RKO (cell line): ENCODE results near the gene MRRF.
"Not testable (repeated sequence)": the region's sequence is repeated elsewhere in the genome, so short reads cannot be mapped to it uniquely, and the experiment has no call there.

Source experiments
- DNase-seq: peaks from one replicate; pipeline ENCODE4 v3.0.0-alpha.2; 2016; ENCODE audit warnings: low spot score

Gene MRRF

DNA sequence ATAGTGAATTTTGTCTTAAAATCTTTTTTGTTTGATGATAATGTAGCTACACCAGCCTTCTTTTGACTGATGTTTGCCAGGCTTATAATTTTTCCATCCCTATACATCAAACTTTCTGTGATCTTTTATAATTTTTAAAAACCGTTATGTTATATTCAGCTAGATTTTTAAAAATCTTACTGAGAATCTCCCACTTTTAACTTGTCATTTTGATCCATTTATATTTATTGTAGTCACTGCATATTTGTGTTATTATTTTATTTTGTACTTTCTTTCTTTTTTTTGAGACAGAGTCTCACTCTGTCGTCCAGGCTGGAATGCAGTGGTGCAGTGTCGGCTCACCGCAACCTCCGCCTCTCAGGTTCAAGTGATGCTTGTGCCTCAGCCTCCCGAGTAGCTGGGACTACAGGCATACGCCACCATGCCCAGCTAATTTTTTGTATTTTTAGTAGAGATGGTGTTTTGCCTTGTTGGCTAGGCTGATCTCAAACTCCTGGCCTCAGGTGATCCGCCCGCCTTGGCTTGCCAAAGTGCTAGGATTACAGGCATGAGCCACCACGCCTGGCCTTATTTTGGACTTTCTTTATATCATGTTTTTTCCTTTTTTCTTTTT is 12.7 kb downstream of the MRRF start:
- DNase-seq = no peak

DNA sequence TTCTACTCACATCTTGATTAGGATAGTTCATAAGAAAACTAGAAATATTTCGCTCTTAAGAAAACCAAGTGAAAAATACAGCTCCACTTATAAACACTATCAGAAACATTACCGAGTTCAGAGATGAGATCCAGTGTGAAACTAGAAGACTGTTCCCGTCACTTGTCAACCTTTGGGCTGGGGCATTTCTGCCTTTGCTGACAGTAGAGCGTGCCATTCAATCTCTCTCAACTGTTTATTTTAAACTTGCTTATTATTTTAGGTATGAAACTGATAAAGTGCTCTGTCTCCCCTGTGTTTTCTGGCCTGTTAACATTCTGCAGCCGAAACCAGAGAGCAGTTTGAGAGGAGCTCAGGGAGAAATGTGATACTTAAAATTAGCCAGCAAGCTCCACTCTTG is 16.7 kb downstream of the MRRF start:
- no peak for DNase-seq

DNA sequence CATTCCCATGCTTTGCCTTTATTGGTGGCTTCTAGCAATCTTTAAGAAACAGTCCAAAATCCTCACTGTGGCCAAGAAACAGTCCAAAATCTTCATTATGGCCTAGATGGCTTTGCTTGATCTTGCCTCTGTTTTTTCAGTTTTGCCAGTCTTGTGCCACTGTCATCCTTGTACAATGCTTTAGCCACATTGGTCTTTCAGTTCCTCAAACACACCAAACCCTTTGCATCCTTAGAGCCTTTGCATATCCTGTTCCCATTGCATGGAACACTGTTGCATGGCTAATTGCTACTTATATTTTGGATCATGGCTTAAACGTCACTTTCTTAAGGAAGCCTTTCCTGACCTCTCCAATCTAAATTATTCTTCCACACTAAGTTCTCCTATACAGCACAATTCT is 22.1 kb downstream of the MRRF start:
- no peak for DNase-seq

DNA sequence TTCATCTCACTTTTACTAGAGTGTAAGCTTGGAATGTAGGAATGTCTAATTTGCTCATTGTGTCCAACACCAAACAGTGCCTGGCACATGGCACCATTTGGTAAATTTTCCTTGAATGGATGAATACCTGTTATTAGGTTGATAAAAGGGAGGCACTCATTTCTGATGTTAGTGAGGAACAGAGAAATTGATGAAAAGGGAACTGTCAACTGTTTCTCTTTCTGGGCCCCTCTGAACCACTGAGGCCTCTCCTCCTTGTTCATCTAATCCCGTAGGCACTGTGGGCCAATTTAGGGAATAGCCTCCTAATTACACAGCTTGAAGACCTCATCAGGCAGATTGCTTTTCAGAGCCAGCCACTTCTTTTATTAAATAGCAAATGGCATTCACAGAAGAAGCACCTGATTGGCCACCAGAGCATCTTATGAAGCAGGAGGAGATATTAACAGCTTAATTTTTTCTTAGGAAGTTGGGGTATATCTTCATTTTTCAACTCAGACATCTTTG is 22.6 kb downstream of the MRRF start:
- no peak for DNase-seq

DNA sequence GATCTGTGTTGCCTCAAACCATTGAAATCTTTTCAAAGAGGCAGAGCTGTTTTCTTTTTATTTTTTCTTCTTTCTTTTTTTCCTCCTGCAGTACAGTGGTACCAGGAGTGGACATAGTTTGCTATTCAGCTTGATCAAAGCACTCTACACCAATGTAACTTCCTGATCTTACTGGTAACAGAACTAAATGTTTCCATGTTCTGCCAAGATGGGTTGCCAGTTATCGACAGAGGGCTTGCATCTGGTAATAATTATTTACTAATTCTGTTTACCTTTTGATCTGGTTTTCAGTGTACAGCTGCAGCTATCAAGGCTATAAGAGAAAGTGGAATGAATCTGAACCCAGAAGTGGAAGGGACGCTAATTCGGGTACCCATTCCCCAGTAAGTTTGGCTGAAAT is 26.8 kb downstream of the MRRF start:
- no peak for DNase-seq

DNA sequence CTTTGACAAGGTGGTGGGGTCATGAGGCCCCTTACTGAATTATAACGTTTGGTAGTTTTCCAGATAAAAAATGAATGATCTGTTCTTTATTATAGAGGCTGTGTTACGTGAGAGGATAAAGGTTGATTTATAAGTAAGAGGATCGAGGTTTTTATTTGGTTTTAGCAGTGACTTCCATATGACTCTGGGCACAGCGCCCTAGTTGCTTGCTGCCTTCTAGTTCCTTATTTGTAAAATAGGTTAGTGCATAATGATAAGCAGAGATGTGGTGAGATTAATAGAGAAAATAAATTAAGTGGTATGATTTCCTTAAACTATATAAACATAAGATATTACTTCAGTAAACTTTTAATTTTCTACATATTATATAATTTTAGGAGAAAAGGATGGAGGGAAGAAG is 29.8 kb downstream of the MRRF start:
- no peak for DNase-seq

DNA sequence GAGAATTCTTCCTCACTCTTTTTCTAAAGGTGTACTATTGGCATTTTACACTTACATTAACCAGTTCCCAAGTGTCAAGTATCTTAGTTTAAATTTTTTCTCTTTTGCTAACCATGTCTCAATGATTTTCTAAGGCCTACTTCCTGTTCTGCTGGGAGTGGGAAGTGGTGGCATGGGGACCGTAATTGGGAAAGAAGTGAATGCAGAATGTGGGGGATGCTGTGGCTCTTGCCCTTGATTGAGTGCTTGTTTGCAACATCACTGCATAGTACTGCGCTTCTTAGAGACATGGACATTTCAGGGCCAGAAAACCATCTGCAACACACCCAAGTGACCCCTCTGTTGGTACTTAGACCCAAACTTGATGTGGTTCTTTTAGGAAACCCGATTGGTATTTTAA is 32.8 kb downstream of the MRRF start:
- no peak for DNase-seq

DNA sequence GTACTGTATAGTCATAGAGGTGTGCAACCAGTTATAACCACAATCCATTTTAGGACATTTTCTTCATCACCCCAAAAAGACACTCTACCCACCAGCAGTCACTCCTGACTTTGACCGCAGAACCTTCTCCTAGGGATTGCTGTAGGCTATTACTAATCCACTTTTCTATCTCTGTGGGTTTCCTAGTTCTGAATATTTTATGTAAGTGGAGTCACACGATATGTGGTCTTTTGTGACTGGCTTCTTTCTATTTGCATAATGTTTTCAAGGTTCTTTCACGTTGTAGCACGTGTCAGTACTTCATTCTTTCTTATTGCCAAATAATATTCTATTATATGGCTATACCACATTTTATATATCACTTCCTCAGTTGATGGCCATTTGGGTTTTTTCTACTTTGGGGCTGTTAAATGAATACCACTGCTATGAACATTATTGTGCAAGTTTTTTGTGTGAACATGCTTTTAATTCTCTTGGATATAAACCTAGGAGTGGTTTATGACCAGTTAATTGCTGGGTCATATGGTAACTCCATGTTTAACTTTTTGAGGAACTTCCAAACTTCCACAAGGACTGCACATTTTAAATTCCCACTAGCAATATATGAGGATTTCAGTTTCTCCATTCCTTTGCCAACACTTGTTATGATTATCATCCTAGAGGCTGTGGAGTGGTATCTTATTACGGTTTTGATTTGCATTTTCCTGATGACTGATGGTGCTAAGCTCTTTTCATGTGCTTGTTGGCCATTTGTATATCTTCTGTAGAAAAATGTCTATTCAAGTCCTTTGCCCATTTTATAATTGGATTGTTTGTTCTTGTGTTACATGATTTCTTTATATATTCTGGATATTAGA is 37.8 kb downstream of the MRRF start:
- no peak for DNase-seq

DNA sequence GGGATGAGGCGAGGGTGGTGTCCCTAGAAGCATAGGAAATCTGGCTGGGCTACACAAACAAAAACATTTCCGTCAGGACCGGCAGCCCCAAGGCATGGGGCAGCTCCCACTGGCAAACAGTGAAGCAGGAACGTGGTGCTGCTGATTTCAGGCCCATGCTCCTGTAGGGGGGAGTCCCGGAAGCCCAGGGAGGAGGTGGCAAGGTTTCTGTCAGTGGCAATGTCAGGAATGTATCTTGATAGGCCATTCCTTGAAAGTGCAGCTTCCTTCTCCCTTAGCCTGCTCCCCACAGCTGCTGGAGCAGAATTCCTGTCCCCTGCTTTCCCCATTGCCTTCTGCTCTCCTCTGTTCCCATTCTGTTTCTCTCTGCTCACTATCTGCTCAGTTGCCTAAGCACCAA is 42.4 kb downstream of the MRRF start:
- DNase-seq = no peak

DNA sequence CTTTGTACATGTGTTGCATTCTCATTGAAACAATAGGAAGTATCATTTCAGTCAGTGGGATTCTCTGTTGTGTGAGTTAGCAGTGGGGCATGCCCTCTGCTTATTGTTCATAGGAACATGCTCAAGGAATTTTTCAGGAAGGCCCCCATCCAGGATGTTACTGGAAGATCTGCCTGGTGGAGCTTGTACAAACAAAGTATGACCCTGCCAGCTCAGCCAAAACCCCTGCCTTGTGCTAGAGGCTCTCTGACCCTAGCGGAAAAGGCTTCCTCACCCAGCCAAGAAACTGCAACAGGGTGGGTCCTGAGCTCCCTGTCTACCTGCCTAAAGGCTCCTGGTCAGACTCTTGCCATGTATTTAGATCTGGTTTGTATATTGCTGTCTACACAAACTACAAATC is 43.2 kb downstream of the MRRF start:
- no peak for DNase-seq

DNA sequence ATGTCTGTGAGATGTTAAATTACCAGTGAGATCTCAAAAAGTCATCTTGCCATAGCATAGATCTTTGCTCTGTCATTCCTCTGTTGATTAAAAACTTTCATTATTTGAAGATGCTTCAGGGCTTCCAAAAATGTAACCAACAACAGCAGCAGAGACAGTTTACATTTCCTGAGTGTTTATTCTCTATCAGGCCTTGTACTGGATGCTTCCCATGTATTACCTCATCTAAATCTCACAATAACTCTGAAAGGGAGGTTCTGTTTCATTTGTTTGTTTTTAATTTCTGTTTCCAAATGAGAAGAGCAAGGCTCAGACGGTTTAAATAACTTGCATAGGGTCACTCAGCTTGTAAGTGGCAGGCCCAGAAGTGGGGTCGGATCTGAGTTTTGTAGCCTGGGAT is 45.2 kb downstream of the MRRF start:
- no peak for DNase-seq

DNA sequence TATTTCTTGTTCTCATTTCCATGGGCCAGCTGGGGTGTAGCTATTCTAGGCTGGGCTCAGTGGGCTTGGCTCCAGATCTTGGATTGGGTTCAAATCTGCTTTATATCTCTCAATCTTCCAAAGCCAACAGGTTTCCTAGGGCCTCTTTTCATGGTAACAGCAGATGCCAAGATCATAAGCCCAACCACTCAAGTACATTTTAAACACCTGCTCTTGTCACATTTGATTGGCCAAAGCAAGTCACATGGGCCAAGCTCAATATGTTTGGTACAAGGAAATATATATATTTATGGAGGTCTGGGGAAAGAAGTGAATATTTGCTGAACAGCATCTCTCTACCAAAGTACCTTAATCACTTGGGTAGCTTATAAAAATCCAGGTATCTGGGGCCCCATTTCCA is 49.5 kb downstream of the MRRF start:
- DNase-seq = no peak

DNA sequence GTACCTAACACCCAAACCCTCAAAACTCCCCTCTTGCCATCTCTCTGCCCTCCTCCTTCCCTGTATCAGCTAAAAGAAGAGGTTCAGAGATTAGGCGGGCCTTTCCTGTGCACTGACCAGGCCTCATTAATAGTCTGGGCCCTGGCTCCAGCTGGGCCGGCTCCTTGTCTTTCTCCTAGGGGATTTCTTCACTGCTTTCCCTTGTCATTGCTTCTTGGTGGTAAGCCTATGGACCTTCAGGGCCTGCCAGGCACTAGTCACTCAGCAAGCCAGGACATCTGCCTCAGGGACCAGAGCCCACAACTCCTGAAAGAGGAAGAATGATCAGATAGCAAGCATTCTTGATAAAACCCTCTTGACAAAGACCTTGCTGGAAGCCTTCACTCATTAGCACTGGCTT is 50.9 kb downstream of the MRRF start:
- no peak for DNase-seq

DNA sequence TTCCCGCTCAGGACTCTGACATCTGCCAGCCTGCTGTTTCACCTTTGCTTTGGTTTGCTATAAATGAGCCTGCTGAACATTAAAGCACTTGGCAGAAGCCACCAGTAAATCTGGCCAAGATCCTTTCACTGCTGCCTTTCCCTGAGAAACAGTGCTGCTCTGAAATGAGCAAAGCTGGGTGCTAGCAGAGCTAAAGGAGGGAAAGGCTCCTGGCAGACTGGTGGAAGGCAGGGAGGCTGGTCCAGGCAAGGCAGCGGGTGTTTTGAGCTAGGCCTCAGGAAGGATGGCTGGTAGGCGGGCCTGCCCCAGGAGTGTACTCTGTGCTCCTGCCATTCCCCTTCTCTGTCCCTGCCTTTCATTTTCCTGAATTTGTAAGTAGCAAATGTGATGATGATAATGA is 53.6 kb downstream of the MRRF start:
- no peak for DNase-seq

DNA sequence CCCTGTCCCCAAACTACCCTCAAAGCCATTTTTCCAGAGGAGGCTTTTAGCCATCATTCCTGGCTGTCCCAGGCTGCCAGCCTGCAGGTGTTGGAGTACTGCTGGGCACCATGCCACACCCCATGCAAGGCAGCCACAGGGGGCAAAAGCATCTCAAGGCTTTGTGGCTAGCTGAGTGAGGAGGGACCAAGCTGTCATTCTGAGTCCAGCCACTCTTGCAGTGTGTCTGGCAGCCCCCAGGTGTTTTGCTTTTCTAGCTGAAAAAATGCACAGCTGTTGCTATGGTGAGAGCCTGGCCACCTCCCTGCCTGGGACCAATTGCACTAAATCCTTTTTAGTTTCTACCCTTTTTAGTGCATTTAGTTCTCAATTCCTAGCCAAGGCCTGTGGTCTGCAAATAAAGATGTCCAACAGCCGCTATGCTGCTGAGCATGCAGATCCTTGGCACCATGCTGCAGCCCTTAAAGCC is 55.8 kb downstream of the MRRF start:
- DNase-seq = no peak

DNA sequence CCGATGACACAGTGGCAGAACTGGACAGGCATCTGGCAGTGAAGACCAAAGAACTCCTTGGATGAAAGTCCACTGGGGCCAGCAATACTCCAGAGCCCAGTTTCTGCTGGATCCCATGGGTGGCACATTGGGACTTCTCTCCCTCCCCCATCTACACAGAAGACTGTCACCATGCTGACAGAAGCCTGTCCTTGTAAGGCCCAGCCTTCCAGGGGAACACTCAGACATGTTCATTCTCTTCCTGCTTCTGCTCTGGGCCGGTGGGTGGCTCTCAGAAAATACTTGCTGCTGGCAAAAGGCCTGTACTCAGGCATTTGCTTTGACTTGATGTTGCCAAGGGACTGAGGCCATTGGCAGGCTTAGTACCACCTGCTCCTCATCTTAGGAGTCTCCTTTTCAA is 57.9 kb downstream of the MRRF start:
- DNase-seq = no peak

DNA sequence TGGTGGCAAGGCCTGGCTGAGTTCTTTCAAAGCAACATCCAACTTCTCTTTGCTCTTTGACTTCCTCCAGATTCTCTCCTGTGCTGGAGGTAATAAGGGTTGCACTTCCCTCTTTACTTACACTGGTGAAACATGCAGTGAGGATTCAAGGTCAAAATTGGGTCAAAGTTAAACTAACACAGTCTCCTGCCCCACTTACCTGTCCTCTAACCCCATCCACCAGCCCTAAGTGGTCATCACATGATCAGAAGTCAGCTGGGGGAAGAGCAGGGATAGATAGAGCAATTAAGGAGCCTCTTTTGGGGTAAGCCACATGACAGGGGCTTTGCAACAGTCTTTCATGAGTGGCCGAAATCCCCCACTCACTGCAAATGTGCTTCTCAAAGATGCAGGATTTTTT is 60.0 kb downstream of the MRRF start:
- DNase-seq = not testable (repeated sequence)

DNA sequence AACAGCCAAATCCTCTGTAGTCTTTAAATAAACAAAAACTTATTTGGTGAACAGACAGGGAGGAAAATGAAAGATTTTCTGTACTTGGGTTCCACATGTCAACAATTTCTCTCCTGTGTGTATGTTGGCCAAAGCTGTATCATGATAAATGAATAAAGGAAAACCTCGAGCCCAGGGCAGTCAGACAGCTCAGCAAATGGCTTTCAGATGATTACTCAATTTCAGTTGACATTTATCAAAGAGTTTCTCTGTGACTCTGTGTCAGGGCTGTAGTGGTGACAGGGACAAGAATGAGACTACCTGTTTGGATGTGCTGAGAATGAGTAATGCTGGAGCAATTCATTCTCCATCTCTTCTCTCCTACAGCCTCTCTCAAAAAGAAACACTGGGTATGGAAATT is 60.4 kb downstream of the MRRF start:
- DNase-seq = no peak

DNA sequence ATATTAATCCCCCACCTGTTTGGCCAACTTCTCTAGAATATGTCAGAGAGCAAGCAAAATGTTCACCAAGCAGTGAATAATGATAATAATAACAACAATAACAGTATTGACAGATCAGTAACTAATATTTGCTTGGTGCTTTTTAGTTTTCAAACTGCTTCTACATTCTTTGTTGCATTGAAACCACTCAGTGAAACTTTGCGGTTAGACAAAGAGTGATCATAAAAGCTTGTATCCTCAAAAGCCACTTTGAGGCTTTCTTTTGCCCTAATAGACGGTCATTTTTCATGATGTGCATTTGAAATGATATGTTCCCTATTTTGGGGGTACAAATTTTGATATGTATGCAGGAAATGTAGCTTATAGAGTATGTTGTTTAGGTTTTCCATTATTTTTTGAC is 62.5 kb downstream of the MRRF start:
- no peak for DNase-seq

DNA sequence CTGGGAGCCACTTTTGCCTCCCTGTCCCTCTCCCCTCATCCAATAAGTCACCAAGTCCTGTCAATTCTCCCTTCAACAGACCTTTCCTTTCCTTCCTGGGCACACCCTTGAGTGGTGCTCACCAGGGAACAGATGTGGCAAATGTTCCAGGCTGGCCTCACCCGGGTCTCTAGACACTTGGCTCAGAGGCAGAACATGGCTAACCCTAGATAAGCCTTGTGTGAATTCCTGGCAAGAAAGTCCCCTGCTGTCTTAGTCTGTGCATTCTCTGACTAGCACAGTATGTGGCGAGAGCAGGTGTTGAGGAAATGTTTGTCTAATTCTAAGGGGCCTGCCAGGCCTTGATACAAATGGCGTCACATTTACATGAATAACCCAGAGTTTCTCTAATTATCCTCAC is 64.9 kb downstream of the MRRF start:
- no peak for DNase-seq

DNA sequence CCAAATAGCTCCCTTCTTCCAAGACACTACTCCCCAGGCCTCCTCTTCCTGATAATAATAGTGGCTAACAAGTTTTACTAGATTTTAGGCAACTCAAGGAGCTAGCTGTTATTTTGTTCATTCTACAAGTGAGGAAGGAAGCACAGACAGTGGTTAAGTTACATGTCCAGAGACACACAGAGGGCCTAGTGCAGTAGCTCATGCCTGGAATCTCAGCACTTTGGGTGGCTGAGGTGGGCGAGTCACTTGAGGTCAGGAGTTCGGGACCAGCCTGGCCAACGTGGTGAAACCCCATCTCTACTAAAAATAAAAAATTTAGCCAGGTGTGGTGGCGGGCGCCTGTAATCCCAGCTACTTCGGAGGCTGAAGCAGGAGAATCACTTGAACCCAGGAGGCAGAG is 65.8 kb downstream of the MRRF start:
- not testable (repeated sequence) for DNase-seq

DNA sequence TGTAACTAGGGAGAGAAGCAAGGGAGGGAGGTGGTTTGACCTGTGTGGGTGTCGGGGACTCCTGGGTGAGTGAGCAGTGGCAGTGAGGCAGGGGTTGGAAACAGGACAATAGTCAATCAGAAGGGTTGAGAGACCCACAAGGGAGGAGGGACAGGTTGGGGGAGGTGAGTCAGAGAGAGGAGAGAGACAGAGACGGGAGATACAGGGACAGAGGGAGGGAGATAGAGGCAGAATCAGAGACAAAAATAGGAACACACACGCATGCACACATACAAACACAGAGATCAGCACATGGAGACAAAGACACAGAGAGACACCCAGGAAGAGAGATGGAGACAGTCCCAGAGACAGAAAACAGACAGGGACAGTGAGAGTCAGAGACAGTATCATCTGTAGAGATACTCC is 66.8 kb downstream of the MRRF start:
- no peak for DNase-seq

DNA sequence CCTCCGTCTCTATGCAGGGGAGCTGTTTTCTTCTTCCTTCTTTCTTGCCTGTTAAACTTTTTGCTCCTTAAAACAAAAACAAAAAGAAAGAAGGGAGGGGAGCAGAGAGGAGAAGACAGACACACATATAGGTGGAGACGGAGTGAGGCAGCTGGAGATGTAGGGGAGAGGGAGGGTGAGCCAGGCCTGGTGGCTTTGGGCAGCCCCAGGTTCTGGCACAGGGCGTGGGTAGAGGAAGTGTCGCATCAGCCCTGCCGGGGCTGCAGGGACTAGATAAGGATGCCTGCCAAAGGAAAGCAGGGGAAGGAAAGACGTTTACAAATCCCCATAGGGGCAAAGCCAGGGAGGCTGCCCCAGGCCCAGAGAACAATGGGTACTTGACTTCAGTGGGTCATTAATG is 67.4 kb downstream of the MRRF start:
- DNase-seq = no peak

DNA sequence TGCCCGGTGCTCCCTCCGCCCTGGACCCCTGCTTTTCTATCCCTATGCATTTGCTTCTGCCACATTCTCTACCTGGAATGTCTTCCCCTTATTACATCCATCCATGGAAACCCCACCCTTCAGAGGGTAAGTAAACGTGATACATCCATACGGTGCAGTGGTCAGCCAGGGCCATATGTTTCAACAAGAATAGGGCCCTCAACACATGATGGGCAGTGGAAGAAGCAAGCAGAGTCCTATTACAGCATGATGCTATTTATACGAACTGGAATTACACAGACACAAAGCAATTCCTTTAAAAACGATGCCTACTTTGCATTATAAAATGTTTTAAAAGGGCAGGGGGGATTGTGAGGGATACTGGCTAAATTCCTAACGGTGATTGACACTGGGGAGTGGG is 68.0 kb downstream of the MRRF start:
- DNase-seq = no peak
